HepG2 (cell line): Measurements from ENCODE around the gene KAT6B. TPM values are rescaled to one million over a fixed set of nuclear protein-coding genes. Genes with fewer than 3 reads are reported as not detected.

ENCODE experiments used
- CAMTA2 ChIP-seq: sonication (generic); formaldehyde crosslinking; IDR thresholded peaks from 2 replicates; pipeline ENCODE4 v1.4.0; 2020; ENCODE audit warnings: mild to moderate bottlenecking, missing genetic modification reagents, borderline replicate concordance
- PPARG ChIP-seq: conservative IDR thresholded peaks from 2 replicates; pipeline ENCODE4 v1.6.1; 2016; ENCODE audit warnings: missing biosample characterization, missing genetic modification reagents
- THAP11 ChIP-seq: IDR thresholded peaks from 2 replicates; pipeline ENCODE4 v1.6.1; 2016; ENCODE audit warnings: missing biosample characterization, missing genetic modification reagents
- ZNF3 ChIP-seq: IDR thresholded peaks from 2 replicates; pipeline ENCODE4 v1.7.0; 2017; ENCODE audit warnings: inconsistent platforms
- ZNF609 ChIP-seq: sonication (generic); formaldehyde crosslinking; IDR thresholded peaks from 2 replicates; pipeline ENCODE4 v1.4.0; 2020; ENCODE audit warnings: mild to moderate bottlenecking, missing genetic modification reagents, borderline replicate concordance
- ZZZ3 ChIP-seq: sonication (generic); formaldehyde crosslinking; IDR thresholded peaks from 2 replicates; pipeline ENCODE4 v1.4.0; 2020; ENCODE audit warnings: missing genetic modification reagents, mild to moderate bottlenecking, borderline replicate concordance
- polyA plus RNA-seq, 8 experiments: library from polyadenylated mRNA; depleted of rRNA in 3 of 8; stranded (reverse) in 7 of 8; unstranded in 1 of 8; fragments of >200 nt; fragmentation: Illumina TruSeq in 4 of 8; extraction: Trizol in 4 of 8; gene quantifications; 2 replicates each; pipeline versions ENCODE4 v1.2.1 to v1.2.3, GENCODE V29; 2011 to 2016; ENCODE audit warnings: low read depth in 4 of 8, missing spikeins in 1 of 8, mixed read lengths in 1 of 8; ENCODE audit not compliant: insufficient read depth in 1 of 8
- total RNA-seq, 5 experiments: library from RNA; depleted of rRNA; stranded (reverse); fragments of >200 nt; fragmentation: Illumina TruSeq; extraction: Trizol; gene quantifications; 2 replicates each; pipeline ENCODE4 v1.2.3, GENCODE V29; 2016; ENCODE audit warnings: low read depth in 1 of 5

Gene KAT6B
- total and polyA plus RNA-seq, 2 of the 13 experiments (the other 11 are each of a cell fraction or from before 2014, with no cell fraction given): 3.0 to 9.5 TPM

GRCh38 chr10:75042292-75042974 lies 216.0 kb downstream of the KAT6B start (continued):
- TF ChIP-seq ZNF3 (CRISPR knock-in tag): no peak
- no peak for TF ChIP-seq ZZZ3 (CRISPR knock-in tag)
- TF ChIP-seq CAMTA2 (CRISPR knock-in tag): no peak
- no peak for TF ChIP-seq THAP11 (CRISPR knock-in tag)
- TF ChIP-seq ZNF609 (CRISPR knock-in tag): no peak
- TF ChIP-seq PPARG: no peak
